SK-N-SH treated with all-trans-retinoic acid at 6 μM for 48 hours (cell line): Measurements from ENCODE around the gene BCDIN3D.

ENCODE experiments used
- ATAC-seq: fragments of 200-7000 bp; cut with Tn5 transposase; 3 replicates; pipeline ENCODE4 v1.9.1; 2020; ENCODE audit warnings: mild to moderate bottlenecking, moderate library complexity
- BACH2 ChIP-seq: fragments of 250-450 bp; sonication (Bioruptor Pico); IDR thresholded peaks from 2 replicates; pipeline ENCODE4 v1.9.0; 2021; ENCODE audit warnings: mild to moderate bottlenecking, borderline replicate concordance
- CSDC2 ChIP-seq: fragments of 250-450 bp; sonication (Bioruptor Pico); IDR thresholded peaks from 2 replicates; pipeline ENCODE4 v1.5.0; 2020; ENCODE audit warnings: mild to moderate bottlenecking, moderate library complexity
- ESRRG ChIP-seq: fragments of 250-450 bp; sonication (Bioruptor Pico); IDR thresholded peaks from 2 replicates; pipeline ENCODE4 v1.6.1; 2021; ENCODE audit warnings: mild to moderate bottlenecking
- ISL1 ChIP-seq: fragments of 250-450 bp; sonication (Bioruptor Pico); IDR thresholded peaks from 2 replicates; pipeline ENCODE4 v2.1.2; 2022; ENCODE audit warnings: mild to moderate bottlenecking, moderate library complexity
- OSR1 ChIP-seq: fragments of 250-450 bp; sonication (Bioruptor Pico); IDR thresholded peaks from 2 replicates; pipeline ENCODE4 v1.8.0; 2022; ENCODE audit warnings: moderate library complexity, mild to moderate bottlenecking, inconsistent platforms
- PPARA ChIP-seq: fragments of 250-450 bp; sonication (Bioruptor Pico); IDR thresholded peaks from 2 replicates; pipeline ENCODE4 v1.5.0; 2020; ENCODE audit warnings: mild to moderate bottlenecking, borderline replicate concordance
- RARB ChIP-seq: fragments of 250-450 bp; sonication (Bioruptor Pico); IDR thresholded peaks from 2 replicates; pipeline ENCODE4 v1.8.0; 2021; ENCODE audit warnings: mild to moderate bottlenecking, moderate library complexity
- TCF4 ChIP-seq: fragments of 250-450 bp; sonication (Bioruptor Pico); IDR thresholded peaks from 2 replicates; pipeline ENCODE4 v1.8.0; 2021; ENCODE audit warnings: mild to moderate bottlenecking, moderate library complexity, borderline replicate concordance
- TOX ChIP-seq: fragments of 250-450 bp; sonication (Bioruptor Pico); IDR thresholded peaks from 2 replicates; pipeline ENCODE4 v1.8.0; 2021; ENCODE audit warnings: mild to moderate bottlenecking, moderate library complexity, borderline replicate concordance
- ZC3H10 ChIP-seq: fragments of 250-450 bp; sonication (Bioruptor Pico); IDR thresholded peaks from 2 replicates; pipeline ENCODE4 v1.5.1; 2021; ENCODE audit warnings: mild to moderate bottlenecking, moderate library complexity
- ZFP3 ChIP-seq: fragments of 250-450 bp; sonication (Bioruptor Pico); IDR thresholded peaks from 2 replicates; pipeline ENCODE4 v1.5.0; 2020; ENCODE audit warnings: mild to moderate bottlenecking, moderate library complexity
- ZFP30 ChIP-seq: fragments of 450-650 bp; formaldehyde crosslinking; IDR thresholded peaks from 2 replicates; pipeline ENCODE4 v1.5.0; 2022; ENCODE audit warnings: mild to moderate bottlenecking, moderate library complexity
- ZNF565 ChIP-seq: fragments of 450-650 bp; formaldehyde crosslinking; conservative IDR thresholded peaks from 2 replicates; pipeline ENCODE4 v1.5.0; 2020; ENCODE audit warnings: low read depth, mild to moderate bottlenecking, moderate library complexity
- ZNF70 ChIP-seq: fragments of 450-650 bp; formaldehyde crosslinking; IDR thresholded peaks from 2 replicates; pipeline ENCODE4 v1.5.0; 2020; ENCODE audit warnings: mild to moderate bottlenecking, moderate library complexity
- ZNF8 ChIP-seq: fragments of 450-650 bp; formaldehyde crosslinking; IDR thresholded peaks from 2 replicates; pipeline ENCODE4 v1.5.0; 2020; ENCODE audit warnings: mild to moderate bottlenecking, moderate library complexity
- TF ChIP-seq, protein P1 (sequence below): fragments of 250-450 bp; sonication (Bioruptor Pico); IDR thresholded peaks from 2 replicates; pipeline ENCODE4 v1.5.1; 2021; ENCODE audit warnings: mild to moderate bottlenecking, moderate library complexity
- TF ChIP-seq, protein P2 (sequence below): fragments of 250-450 bp; sonication (Bioruptor Pico); IDR thresholded peaks from 2 replicates; pipeline ENCODE4 v1.5.0; 2020; ENCODE audit warnings: mild to moderate bottlenecking, moderate library complexity
- TF ChIP-seq, protein P3 (sequence below): fragments of 250-450 bp; sonication (Bioruptor Pico); IDR thresholded peaks from 2 replicates; pipeline ENCODE4 v1.8.0; 2021; ENCODE audit warnings: low read depth, mild to moderate bottlenecking, moderate library complexity, borderline replicate concordance
- TF ChIP-seq, protein P4 (sequence below): fragments of 250-450 bp; sonication (Bioruptor Pico); IDR thresholded peaks from 2 replicates; pipeline ENCODE4 v1.5.1; 2020; ENCODE audit warnings: low read depth, mild to moderate bottlenecking, moderate library complexity
- TF ChIP-seq, protein P5 (sequence below): fragments of 250-450 bp; sonication (Bioruptor Pico); IDR thresholded peaks from 2 replicates; pipeline ENCODE4 v1.8.0; 2020; ENCODE audit warnings: mild to moderate bottlenecking, moderate library complexity, borderline replicate concordance

The BCDIN3D gene

DNA sequence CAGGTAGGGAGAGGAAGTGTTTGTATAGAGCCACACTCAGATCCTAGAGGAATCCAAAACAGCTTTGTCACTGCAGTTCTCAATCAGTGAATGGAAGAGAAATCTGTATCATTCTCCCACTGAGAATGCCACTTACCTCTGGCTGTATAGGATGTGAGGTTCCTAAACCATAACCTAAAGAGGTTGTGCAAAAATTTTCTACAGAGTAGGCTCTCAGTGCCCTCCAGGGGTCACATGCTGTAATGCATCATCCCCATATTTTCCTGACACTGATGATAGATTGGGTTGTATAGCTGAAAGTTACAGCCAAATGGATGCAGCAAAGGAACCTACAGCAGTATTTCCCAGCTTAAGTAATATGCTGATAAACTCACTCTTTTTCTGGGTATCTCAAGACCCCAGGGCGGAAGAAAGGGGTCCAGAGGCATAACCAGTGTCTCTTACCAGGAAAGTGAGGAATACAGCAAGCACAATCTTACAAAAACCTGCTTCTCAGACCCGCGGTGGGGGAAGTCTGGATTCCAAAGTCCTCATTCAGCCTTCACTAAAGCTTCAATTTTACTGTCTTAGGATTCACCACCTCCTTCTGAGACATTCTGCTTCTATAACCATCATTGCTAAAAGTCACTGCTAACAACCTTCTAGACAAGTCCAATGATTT is 3.8 kb downstream of the BCDIN3D start:
- ATAC-seq, result 0 out of 3 replicates have a peak, but pooled peaks have one; percentile 12

DNA sequence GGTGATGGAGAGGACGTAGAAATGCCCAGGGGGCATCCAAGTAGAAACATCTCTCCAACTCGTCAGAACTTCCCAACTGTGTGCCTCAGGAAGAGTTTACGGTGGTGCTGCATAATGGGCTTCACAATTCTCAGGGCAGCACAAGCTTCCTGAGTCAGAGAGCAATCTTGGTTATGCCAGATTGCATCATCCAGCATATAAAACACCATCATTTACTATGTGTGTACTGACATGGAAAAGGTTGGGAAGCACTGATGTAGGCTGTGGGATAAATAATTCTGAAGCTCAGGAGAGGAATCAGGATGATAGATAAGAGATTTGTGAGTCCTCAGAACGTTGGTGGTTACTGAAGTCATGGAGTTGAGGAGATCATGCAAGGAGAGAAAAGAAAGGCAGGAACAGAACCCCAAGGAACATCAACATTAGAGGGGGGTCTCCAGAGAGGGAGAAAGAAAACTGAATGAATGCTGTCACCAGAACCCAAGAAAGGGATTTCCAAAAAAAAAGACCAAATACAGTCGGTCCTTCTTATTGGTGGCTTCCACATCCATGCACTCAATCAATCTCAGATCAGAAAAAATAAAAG is 10.0 kb downstream of the BCDIN3D start:
- no peak for ATAC-seq
- TF ChIP-seq, protein P1, sequence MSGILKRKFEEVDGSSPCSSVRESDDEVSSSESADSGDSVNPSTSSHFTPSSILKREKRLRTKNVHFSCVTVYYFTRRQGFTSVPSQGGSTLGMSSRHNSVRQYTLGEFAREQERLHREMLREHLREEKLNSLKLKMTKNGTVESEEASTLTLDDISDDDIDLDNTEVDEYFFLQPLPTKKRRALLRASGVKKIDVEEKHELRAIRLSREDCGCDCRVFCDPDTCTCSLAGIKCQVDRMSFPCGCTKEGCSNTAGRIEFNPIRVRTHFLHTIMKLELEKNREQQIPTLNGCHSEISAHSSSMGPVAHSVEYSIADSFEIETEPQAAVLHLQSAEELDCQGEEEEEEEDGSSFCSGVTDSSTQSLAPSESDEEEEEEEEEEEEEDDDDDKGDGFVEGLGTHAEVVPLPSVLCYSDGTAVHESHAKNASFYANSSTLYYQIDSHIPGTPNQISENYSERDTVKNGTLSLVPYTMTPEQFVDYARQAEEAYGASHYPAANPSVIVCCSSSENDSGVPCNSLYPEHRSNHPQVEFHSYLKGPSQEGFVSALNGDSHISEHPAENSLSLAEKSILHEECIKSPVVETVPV (CRISPR knock-in tag), result no peak
- TF ChIP-seq ZNF565 (no peak), ISL1 (CRISPR knock-in tag) (no peak), RARB (CRISPR knock-in tag) (no peak), ZNF70 (CRISPR knock-in tag) (no peak), PPARA (CRISPR knock-in tag) (no peak)
- TF ChIP-seq, protein P2, sequence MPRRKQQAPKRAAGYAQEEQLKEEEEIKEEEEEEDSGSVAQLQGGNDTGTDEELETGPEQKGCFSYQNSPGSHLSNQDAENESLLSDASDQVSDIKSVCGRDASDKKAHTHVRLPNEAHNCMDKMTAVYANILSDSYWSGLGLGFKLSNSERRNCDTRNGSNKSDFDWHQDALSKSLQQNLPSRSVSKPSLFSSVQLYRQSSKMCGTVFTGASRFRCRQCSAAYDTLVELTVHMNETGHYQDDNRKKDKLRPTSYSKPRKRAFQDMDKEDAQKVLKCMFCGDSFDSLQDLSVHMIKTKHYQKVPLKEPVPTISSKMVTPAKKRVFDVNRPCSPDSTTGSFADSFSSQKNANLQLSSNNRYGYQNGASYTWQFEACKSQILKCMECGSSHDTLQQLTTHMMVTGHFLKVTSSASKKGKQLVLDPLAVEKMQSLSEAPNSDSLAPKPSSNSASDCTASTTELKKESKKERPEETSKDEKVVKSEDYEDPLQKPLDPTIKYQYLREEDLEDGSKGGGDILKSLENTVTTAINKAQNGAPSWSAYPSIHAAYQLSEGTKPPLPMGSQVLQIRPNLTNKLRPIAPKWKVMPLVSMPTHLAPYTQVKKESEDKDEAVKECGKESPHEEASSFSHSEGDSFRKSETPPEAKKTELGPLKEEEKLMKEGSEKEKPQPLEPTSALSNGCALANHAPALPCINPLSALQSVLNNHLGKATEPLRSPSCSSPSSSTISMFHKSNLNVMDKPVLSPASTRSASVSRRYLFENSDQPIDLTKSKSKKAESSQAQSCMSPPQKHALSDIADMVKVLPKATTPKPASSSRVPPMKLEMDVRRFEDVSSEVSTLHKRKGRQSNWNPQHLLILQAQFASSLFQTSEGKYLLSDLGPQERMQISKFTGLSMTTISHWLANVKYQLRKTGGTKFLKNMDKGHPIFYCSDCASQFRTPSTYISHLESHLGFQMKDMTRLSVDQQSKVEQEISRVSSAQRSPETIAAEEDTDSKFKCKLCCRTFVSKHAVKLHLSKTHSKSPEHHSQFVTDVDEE (CRISPR knock-in tag), result no peak
- TF ChIP-seq, protein P3, sequence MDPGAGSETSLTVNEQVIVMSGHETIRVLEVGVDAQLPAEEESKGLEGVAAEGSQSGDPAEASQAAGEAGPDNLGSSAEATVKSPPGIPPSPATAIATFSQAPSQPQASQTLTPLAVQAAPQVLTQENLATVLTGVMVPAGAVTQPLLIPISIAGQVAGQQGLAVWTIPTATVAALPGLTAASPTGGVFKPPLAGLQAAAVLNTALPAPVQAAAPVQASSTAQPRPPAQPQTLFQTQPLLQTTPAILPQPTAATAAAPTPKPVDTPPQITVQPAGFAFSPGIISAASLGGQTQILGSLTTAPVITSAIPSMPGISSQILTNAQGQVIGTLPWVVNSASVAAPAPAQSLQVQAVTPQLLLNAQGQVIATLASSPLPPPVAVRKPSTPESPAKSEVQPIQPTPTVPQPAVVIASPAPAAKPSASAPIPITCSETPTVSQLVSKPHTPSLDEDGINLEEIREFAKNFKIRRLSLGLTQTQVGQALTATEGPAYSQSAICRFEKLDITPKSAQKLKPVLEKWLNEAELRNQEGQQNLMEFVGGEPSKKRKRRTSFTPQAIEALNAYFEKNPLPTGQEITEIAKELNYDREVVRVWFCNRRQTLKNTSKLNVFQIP (CRISPR knock-in tag), result no peak

More for the DNA sequence above, 3.8 kb downstream of the BCDIN3D start:
- no peak for TF ChIP-seq ZNF70 (CRISPR knock-in tag)
- TF ChIP-seq, protein P4, sequence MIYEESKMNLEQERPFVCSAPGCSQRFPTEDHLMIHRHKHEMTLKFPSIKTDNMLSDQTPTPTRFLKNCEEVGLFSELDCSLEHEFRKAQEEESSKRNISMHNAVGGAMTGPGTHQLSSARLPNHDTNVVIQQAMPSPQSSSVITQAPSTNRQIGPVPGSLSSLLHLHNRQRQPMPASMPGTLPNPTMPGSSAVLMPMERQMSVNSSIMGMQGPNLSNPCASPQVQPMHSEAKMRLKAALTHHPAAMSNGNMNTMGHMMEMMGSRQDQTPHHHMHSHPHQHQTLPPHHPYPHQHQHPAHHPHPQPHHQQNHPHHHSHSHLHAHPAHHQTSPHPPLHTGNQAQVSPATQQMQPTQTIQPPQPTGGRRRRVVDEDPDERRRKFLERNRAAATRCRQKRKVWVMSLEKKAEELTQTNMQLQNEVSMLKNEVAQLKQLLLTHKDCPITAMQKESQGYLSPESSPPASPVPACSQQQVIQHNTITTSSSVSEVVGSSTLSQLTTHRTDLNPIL, result no peak
- TF ChIP-seq ISL1 (CRISPR knock-in tag), result no peak
- no peak for TF ChIP-seq CSDC2
- no peak for TF ChIP-seq ZFP3 (CRISPR knock-in tag)
- TF ChIP-seq TCF4 (CRISPR knock-in tag), result no peak
- TF ChIP-seq, protein P2 (CRISPR knock-in tag), result no peak
- TF ChIP-seq ZFP30 (CRISPR knock-in tag), result no peak
- TF ChIP-seq BACH2 (CRISPR knock-in tag), result no peak
- TF ChIP-seq TOX, result no peak
- TF ChIP-seq, protein P1 (CRISPR knock-in tag), result no peak
- no peak for TF ChIP-seq RARB (CRISPR knock-in tag)
- TF ChIP-seq, protein P3 (CRISPR knock-in tag), result no peak
- TF ChIP-seq ZNF565, result no peak
- TF ChIP-seq, protein P5, sequence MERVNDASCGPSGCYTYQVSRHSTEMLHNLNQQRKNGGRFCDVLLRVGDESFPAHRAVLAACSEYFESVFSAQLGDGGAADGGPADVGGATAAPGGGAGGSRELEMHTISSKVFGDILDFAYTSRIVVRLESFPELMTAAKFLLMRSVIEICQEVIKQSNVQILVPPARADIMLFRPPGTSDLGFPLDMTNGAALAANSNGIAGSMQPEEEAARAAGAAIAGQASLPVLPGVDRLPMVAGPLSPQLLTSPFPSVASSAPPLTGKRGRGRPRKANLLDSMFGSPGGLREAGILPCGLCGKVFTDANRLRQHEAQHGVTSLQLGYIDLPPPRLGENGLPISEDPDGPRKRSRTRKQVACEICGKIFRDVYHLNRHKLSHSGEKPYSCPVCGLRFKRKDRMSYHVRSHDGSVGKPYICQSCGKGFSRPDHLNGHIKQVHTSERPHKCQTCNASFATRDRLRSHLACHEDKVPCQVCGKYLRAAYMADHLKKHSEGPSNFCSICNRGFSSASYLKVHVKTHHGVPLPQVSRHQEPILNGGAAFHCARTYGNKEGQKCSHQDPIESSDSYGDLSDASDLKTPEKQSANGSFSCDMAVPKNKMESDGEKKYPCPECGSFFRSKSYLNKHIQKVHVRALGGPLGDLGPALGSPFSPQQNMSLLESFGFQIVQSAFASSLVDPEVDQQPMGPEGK (CRISPR knock-in tag), result no peak
- no peak for TF ChIP-seq ESRRG (CRISPR knock-in tag)
- no peak for TF ChIP-seq ZNF8 (CRISPR knock-in tag)
- TF ChIP-seq OSR1 (CRISPR knock-in tag), result no peak
- TF ChIP-seq ZC3H10 (CRISPR knock-in tag), result no peak
- no peak for TF ChIP-seq PPARA (CRISPR knock-in tag)
